ENCODE data around the gene TMPRSS15. TPM values are rescaled to one million over a fixed set of nuclear protein-coding genes. Genes with fewer than 3 reads are reported as not detected.
"Not testable (repeated sequence)": the region's sequence is repeated elsewhere in the genome, so short reads cannot be mapped to it uniquely, and the experiment has no call there.

The TMPRSS15 gene
- total RNA-seq, 1 donor from 2014 or later, result not detected

DNA sequence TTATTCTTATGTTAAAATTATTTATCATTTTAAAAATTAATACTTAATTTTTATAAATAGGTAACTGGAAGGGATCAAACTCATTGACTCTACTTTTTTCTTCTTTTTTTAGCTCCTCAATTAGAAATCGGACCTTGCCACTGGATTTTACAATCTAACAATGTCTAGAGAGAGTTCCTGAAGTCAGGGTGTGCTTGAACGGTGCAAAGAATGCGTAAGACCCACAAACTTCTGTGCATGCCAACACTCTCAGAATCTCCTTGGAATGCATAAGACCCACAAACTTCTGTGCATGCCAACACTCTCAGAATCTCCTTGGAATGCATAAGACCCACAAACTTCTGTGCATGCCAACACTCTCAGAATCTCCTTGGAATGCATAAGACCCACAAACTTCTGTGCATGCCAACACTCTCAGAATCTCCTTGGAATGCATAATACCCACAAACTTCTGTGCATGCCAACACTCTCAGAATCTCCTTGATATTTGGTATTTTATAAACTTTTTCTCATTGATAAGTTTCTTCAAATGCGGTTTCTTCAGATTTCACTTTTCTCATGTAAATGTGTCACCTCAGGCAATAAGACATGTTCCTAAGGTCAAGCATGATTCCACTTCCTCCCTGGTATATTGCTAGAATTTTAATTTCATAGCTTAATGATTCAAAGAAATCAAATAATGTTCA is 20.5 kb downstream of the TMPRSS15 start:
- H3K27me3 Mint-ChIP-seq (ENCODE audit: insufficient read depth); H3K36me3 Mint-ChIP-seq (ENCODE audit: low read depth); H3K4me1 Mint-ChIP-seq (ENCODE audit: low read depth); H3K4me3 Mint-ChIP-seq; H3K27ac Mint-ChIP-seq; DNase-seq (ENCODE audit: low spot score); intact Hi-C loops (cut with micrococcal nuclease); H3K9me3 Mint-ChIP-seq: not testable (repeated sequence)

DNA sequence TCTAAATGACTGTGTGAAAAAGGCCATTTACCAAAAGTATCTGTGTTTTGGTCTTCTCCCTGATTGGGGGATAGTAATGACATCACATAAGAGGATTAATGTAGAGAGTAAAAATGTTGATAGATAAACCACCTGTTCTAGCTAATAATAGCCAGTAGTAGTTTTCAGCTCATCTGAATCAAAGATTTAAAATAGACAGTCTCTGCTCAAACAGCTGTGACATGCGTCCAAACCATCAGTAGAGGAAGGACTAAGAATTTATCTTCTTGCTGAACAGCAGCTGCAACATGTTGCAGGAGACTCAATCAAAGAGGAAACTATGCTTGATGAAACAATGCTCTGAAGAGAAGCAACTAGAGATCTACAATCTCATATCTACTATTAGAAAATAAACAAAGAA is 21.4 kb downstream of the TMPRSS15 start:
- intact Hi-C loops (cut with micrococcal nuclease), result no loop called here
- DNase-seq (ENCODE audit: low spot score), result no peak
- Mint-ChIP-seq H3K27ac (no peak overlapping the region), H3K4me1 (ENCODE audit: low read depth) (no peaks in the 10 kb centered on the region), H3K4me3 (no peak overlapping the region), H3K27me3 (ENCODE audit: insufficient read depth) (no peaks in the 10 kb centered on the region), H3K36me3 (ENCODE audit: low read depth) (no peaks in the 10 kb centered on the region), H3K9me3 (no peaks in the 10 kb centered on the region)

- H3K27ac Mint-ChIP-seq, result no peak overlapping the region
Measured at GRCh38 chr21:18373606-18374005, 30.0 kb downstream of the TMPRSS15 start.

DNA sequence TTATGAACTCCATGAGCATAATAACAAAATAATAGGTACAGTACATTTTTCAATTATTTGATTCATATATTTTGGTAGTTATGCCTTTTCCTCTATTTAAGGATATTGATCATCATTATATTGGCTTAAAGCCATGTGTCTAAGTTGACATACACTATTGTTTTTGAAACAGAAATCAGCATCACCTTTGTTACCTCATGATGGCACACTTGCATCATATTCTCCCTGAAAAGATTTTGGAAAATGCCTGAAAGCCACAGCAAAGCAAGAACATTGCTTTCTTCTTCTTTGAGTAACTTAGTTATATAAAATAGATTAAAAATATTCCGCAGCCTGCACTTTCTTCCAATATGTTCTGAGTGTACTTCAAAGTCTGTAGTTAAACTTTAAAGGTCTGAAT is 33.3 kb downstream of the TMPRSS15 start:
- Mint-ChIP-seq H3K4me1 (ENCODE audit: low read depth) (no peaks in the 10 kb centered on the region), H3K27ac (no peak overlapping the region)
- intact Hi-C loops (cut with micrococcal nuclease), result no loop called here

More at GRCh38 chr21:18373606-18374005, 30.0 kb downstream of the TMPRSS15 start:
- no peak for DNase-seq (ENCODE audit: low spot score)
- intact Hi-C loops (cut with micrococcal nuclease), result no loop called here
- Mint-ChIP-seq H3K27me3 (ENCODE audit: insufficient read depth) (no peaks in the 10 kb centered on the region), H3K9me3 (no peaks in the 10 kb centered on the region), H3K36me3 (ENCODE audit: low read depth) (no peaks in the 10 kb centered on the region), H3K4me3 (no peak overlapping the region), H3K4me1 (ENCODE audit: low read depth) (no peaks in the 10 kb centered on the region)

GRCh38 chr21:18369115-18369514 is 34.5 kb downstream of the TMPRSS15 start:
- Mint-ChIP-seq H3K27me3 (ENCODE audit: insufficient read depth) (no peaks in the 10 kb centered on the region), H3K36me3 (ENCODE audit: low read depth) (no peaks in the 10 kb centered on the region), H3K4me3 (no peak overlapping the region), H3K27ac (no peak overlapping the region), H3K9me3 (no peaks in the 10 kb centered on the region), H3K4me1 (ENCODE audit: low read depth) (no peaks in the 10 kb centered on the region)
- intact Hi-C loops (cut with micrococcal nuclease), result no loop called here
- DNase-seq (ENCODE audit: low spot score), result no peak

More for the DNA sequence above, 33.3 kb downstream of the TMPRSS15 start:
- Mint-ChIP-seq H3K27me3 (ENCODE audit: insufficient read depth) (no peaks in the 10 kb centered on the region), H3K9me3 (no peaks in the 10 kb centered on the region), H3K36me3 (ENCODE audit: low read depth) (no peaks in the 10 kb centered on the region), H3K4me3 (no peak overlapping the region)
- DNase-seq (ENCODE audit: low spot score), result no peak

GRCh38 chr21:18368205-18368604 is 35.4 kb downstream of the TMPRSS15 start:
- no peaks in the 10 kb centered on the region for H3K27me3 Mint-ChIP-seq (ENCODE audit: insufficient read depth)
- DNase-seq (ENCODE audit: low spot score), result no peak
- intact Hi-C loops (cut with micrococcal nuclease), result no loop called here
- H3K9me3 Mint-ChIP-seq, result no peaks in the 10 kb centered on the region
- no peaks in the 10 kb centered on the region for H3K36me3 Mint-ChIP-seq (ENCODE audit: low read depth)
- no peak overlapping the region for H3K27ac Mint-ChIP-seq
- H3K4me1 Mint-ChIP-seq (ENCODE audit: low read depth), result no peaks in the 10 kb centered on the region
- H3K4me3 Mint-ChIP-seq, result no peak overlapping the region

DNA sequence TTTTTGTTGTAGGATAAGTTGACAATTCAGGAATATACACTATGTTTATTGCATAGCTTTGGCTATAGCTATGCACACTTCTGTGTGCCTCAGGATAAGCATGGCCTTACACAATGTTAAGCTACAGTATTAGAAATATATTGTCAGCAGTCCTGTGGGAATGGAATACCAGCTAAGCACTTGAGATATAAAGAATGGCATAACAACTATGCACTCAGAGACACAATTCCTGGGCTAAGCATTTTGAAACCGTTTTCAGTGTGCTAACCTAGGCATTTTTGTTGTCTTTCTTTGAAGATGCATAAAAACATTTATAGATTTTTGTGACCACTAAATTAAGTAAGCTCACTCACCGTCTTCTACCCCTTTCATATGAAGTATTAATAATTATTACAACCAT is 46.8 kb downstream of the TMPRSS15 start:
- H3K4me1 Mint-ChIP-seq (ENCODE audit: low read depth), result no peaks in the 10 kb centered on the region
- DNase-seq (ENCODE audit: low spot score), result no peak
- H3K27ac Mint-ChIP-seq, result no peak overlapping the region
- no peak overlapping the region for H3K4me3 Mint-ChIP-seq
- no peaks in the 10 kb centered on the region for H3K36me3 Mint-ChIP-seq (ENCODE audit: low read depth)
- H3K27me3 Mint-ChIP-seq (ENCODE audit: insufficient read depth), result no peaks in the 10 kb centered on the region
- intact Hi-C loops (cut with micrococcal nuclease), result no loop called here
- H3K9me3 Mint-ChIP-seq, result no peaks in the 10 kb centered on the region

- no peak for DNase-seq (ENCODE audit: low spot score)
- no peaks in the 10 kb centered on the region for H3K36me3 Mint-ChIP-seq (ENCODE audit: low read depth)
- no peaks in the 10 kb centered on the region for H3K4me1 Mint-ChIP-seq (ENCODE audit: low read depth)
- H3K4me3 Mint-ChIP-seq, result no peak overlapping the region
- no peak overlapping the region for H3K27ac Mint-ChIP-seq
- H3K9me3 Mint-ChIP-seq, result no peaks in the 10 kb centered on the region
- no peaks in the 10 kb centered on the region for H3K27me3 Mint-ChIP-seq (ENCODE audit: insufficient read depth)
- intact Hi-C loops (cut with micrococcal nuclease), result no loop called here
Measured at GRCh38 chr21:18354947-18355346, 48.6 kb downstream of the TMPRSS15 start.

- intact Hi-C loops (cut with micrococcal nuclease), result no loop called here
- Mint-ChIP-seq H3K9me3 (no peaks in the 10 kb centered on the region), H3K27me3 (ENCODE audit: insufficient read depth) (no peaks in the 10 kb centered on the region), H3K4me3 (no peak overlapping the region), H3K27ac (no peak overlapping the region), H3K4me1 (ENCODE audit: low read depth) (no peaks in the 10 kb centered on the region), H3K36me3 (ENCODE audit: low read depth) (no peaks in the 10 kb centered on the region)
- DNase-seq (ENCODE audit: low spot score), result no peak
Measured at GRCh38 chr21:18350216-18350615, 53.4 kb downstream of the TMPRSS15 start.

DNA sequence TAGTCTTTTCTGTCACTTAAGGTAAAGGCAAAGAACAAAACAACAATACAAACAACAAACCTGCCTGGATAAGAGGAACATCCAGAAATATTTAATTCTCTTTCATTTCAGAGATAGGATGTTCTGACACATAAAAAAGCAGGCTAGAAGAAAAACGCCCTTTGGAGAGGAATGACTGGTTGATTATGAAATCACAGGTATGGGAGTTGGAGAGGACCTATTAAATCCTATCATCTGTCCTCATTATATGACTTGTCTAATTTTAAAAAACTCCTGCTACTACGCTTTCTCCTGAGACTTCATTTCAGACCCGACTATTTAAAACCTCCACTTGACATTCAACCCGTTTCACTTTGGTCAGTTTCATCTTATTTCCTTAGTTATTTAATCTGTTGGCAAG is 54.1 kb downstream of the TMPRSS15 start:
- Mint-ChIP-seq H3K27ac (no peak overlapping the region), H3K36me3 (ENCODE audit: low read depth) (no peaks in the 10 kb centered on the region), H3K4me3 (no peak overlapping the region), H3K4me1 (ENCODE audit: low read depth) (no peaks in the 10 kb centered on the region), H3K27me3 (ENCODE audit: insufficient read depth) (no peaks in the 10 kb centered on the region), H3K9me3 (no peaks in the 10 kb centered on the region)
- intact Hi-C loops (cut with micrococcal nuclease), result no loop called here
- DNase-seq (ENCODE audit: low spot score), result no peak

DNA sequence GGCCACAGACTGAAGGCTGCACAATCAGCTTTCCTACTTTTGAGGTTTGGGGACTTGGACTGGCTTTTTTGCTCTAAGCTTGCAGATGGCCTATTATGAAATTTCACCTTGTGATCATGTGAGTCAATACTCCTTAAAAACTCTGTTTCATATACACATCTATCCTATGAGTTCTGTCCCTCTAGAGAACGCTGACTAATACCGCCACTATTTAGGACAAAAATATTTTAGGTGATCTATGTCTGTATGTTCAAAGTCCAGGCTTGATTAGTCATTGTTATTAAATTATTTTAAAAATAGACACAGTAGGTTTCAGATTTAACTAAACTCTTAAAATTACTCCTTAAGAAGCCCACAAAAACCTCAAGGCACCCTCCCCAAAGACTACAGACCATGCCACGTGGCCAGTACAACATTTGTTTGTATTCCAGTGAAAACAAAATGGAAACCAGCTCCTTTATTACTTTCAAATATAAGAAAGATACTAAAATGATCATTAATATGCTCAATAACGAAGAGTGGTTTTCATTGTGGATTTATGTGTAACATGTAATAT is 63.1 kb downstream of the TMPRSS15 start:
- intact Hi-C loops (cut with micrococcal nuclease), result no loop called here
- Mint-ChIP-seq H3K36me3 (ENCODE audit: low read depth) (no peaks in the 10 kb centered on the region), H3K27me3 (ENCODE audit: insufficient read depth) (no peaks in the 10 kb centered on the region), H3K4me3 (no peak overlapping the region), H3K9me3 (no peaks in the 10 kb centered on the region), H3K4me1 (ENCODE audit: low read depth) (no peaks in the 10 kb centered on the region), H3K27ac (no peak overlapping the region)
- no peak for DNase-seq (ENCODE audit: low spot score)

- no peak overlapping the region for H3K4me3 Mint-ChIP-seq
- no peaks in the 10 kb centered on the region for H3K27me3 Mint-ChIP-seq (ENCODE audit: insufficient read depth)
- H3K4me1 Mint-ChIP-seq (ENCODE audit: low read depth), result no peaks in the 10 kb centered on the region
- no peaks in the 10 kb centered on the region for H3K9me3 Mint-ChIP-seq
- no peak overlapping the region for H3K27ac Mint-ChIP-seq
- DNase-seq (ENCODE audit: low spot score), result no peak
- no peaks in the 10 kb centered on the region for H3K36me3 Mint-ChIP-seq (ENCODE audit: low read depth)
- intact Hi-C loops (cut with micrococcal nuclease), result no loop called here
Measured at GRCh38 chr21:18335651-18336236, 67.8 kb downstream of the TMPRSS15 start.

GRCh38 chr21:18334066-18334465 is 69.5 kb downstream of the TMPRSS15 start:
- Mint-ChIP-seq H3K27ac (no peak overlapping the region), H3K27me3 (ENCODE audit: insufficient read depth) (no peaks in the 10 kb centered on the region), H3K4me1 (ENCODE audit: low read depth) (no peaks in the 10 kb centered on the region), H3K9me3 (peaks cover 4% of the 10 kb centered on the region), H3K36me3 (ENCODE audit: low read depth) (no peaks in the 10 kb centered on the region), H3K4me3 (no peak overlapping the region)
- intact Hi-C loops (cut with micrococcal nuclease), result no loop called here
- DNase-seq (ENCODE audit: low spot score), result no peak

Data from activated T-helper 1 cell treated with anti-CD3 and anti-CD28 coated beads, Interleukin-12 subunit alpha, Interleukin-12 subunit beta, Interleukin-2, Interleukin-4 antibody, amounts not matched to agents 30 ng/mL and 10 ng/mL and 1 ng/mL, durations not matched to agents 14 hours and 24 hours and 36 hours (primary cell).